Sigmoid colon (tissue), 7 donors: ENCODE data around the gene GPANK1. TPM values are rescaled to one million over a fixed set of nuclear protein-coding genes. Genes with fewer than 3 reads are reported as not detected.

Source experiments
- DNase-seq: peaks from one replicate; pipeline ENCODE4 v3.0.0-alpha.2; 2019
- H3K27ac ChIP-seq, 4 donors: fragments of 200-600 bp; sonication (generic); one replicate each; pipeline ENCODE4 v1.5.1; 2016 to 2019; ENCODE audit warnings: mild to moderate bottlenecking in 1 of 4
- H3K27me3 ChIP-seq, 3 donors: fragments of 200-600 bp; sonication (generic); one replicate each; pipeline ENCODE4 v1.5.1; 2019; ENCODE audit warnings: mild to moderate bottlenecking in 1 of 3
- H3K36me3 ChIP-seq, 4 donors: fragments of 200-600 bp; sonication (generic); one replicate each; pipeline ENCODE4 v1.5.1; 2016 to 2019
- H3K4me1 ChIP-seq, 4 donors: fragments of 200-600 bp; sonication (generic); one replicate each; pipeline ENCODE4 v1.5.1; 2017 to 2019
- H3K4me3 ChIP-seq, 4 donors: fragments of 200-600 bp; sonication (generic); one replicate each; pipeline ENCODE4 v1.5.1; 2017 to 2019; ENCODE audit warnings: mild to moderate bottlenecking in 2 of 4, moderate library complexity in 1 of 4
- H3K9me3 ChIP-seq, 4 donors: fragments of 200-600 bp in 3 of 4; sonication (generic) in 3 of 4; one replicate each; pipeline versions ENCODE4 v1.5.1 to v1.6.1; 2013 to 2019
- CTCF ChIP-seq, 4 experiments: fragments of 450-650 bp in 3 of 4; fragments of 200-600 bp in 1 of 4; IDR thresholded peaks; one replicate each; pipeline ENCODE4 v1.5.1; 2016 to 2019; ENCODE audit warnings: antibody characterized with exemption in 4 of 4, mild to moderate bottlenecking in 3 of 4, moderate library complexity in 2 of 4
- EP300 ChIP-seq, 4 donors: sonication (generic); formaldehyde crosslinking; IDR thresholded peaks; one replicate each; pipeline ENCODE4 v1.6.1; 2017; ENCODE audit warnings: antibody characterized with exemption in 4 of 4
- POLR2A ChIP-seq, 2 donors: fragments of 450-650 bp; IDR thresholded peaks; one replicate each; pipeline ENCODE4 v1.6.1; 2016; ENCODE audit warnings: antibody characterized with exemption in 2 of 2, mild to moderate bottlenecking in 2 of 2, moderate library complexity in 2 of 2
- POLR2AphosphoS5 ChIP-seq, 4 donors: sonication (generic); formaldehyde crosslinking; IDR thresholded peaks; one replicate each; pipeline ENCODE4 v1.6.1; 2017; ENCODE audit warnings: antibody characterized with exemption in 4 of 4
- WGBS, 2 donors: extraction: QIAGEN DNeasy Blood & Tissue Kit; methylation state at CpG; one replicate each; pipeline ENCODE4 v1.1.7; 2013; 5-methylcytosine and 5-hydroxymethylcytosine counted together
- intact Hi-C: fragments of 100-400 bp; cut with DNase I; formaldehyde crosslinking; loops from one replicate; pipeline ENCODE4 v1.15.1; 2023
- polyA plus RNA-seq, 3 donors: library from polyadenylated mRNA; stranded (reverse); fragments of 200-250 nt; gene quantifications; one replicate each; pipeline ENCODE4 v1.2.3, GENCODE V29; 2013
- total RNA-seq, 4 donors: library from RNA; depleted of rRNA; stranded (reverse); fragments of >200 nt; gene quantifications; one replicate each; pipeline ENCODE4 v1.1.0, GENCODE V29; 2016
- donor health status: healthy with polysubstance abuse.
- donor health status: Bipolar disorder and iron deficiency.
- donor health status: healthy.

The GPANK1 gene
- total and polyA plus RNA-seq, 7 donors, result 15.3 to 29.6 (median 22.8) TPM

- Histone ChIP-seq H3K27me3 (no peaks in the 10 kb centered on the region), H3K4me3 (peak within 1 kb of the TSS; percentile 72 to 87 (median 82)), H3K36me3 (peaks cover 21 to 26% (median 25%) of the 10 kb centered on the region in 4 donors), H3K9me3 (no peaks in the 10 kb centered on the region), H3K4me1 (peaks cover 2 to 24% (median 20%) of the 10 kb centered on the region in 4 donors), H3K27ac (peak within 1 kb of the TSS; percentile 97 to 98 (median 98))
- WGBS, 2 donors, result 0 to 1% methylated on average over 67 of the region's 67 CpGs
- intact Hi-C loops, result loop anchor here (1.0 to 2.0 kb wide), 2 partner anchors 32 to 78 kb away; partner anchors contain the start of genes BAG6 and DDX39B
- TF ChIP-seq POLR2A (IDR thresholded peaks at IDR 0.05) (peak; percentile 81 to 88), EP300 (IDR thresholded peaks at IDR 0.05) (no peak), POLR2AphosphoS5 (IDR thresholded peaks at IDR 0.05) (peak in 3 of 4 donors; percentile 51 to 81 (median 65))
- DNase-seq, result peak; percentile 92
These were observed 44.0 kb downstream of the GPANK1 start, which contains the start of gene PRRC2A for GRCh38 chr6:31620586-31621319. Gene PRRC2A (plus strand): TSS chr6:31620715. CDS start chr6:31622790, 2,075 bp downstream.

GRCh38 chr6:31619805-31620585 lies 44.8 kb downstream of the GPANK1 start:
- DNase-seq, result peak; percentile 99
- H3K27ac ChIP-seq, result peak overlapping the region; percentile 97 to 98 (median 98)
- peaks cover 2 to 24% (median 20%) of the 10 kb centered on the region in 4 donors for H3K4me1 ChIP-seq
- peak overlapping the region; percentile 72 to 87 (median 82) for H3K4me3 ChIP-seq
- no peak for TF ChIP-seq CTCF (IDR thresholded peaks at IDR 0.05)
- peak; percentile 80 to 87 for TF ChIP-seq POLR2A (IDR thresholded peaks at IDR 0.05)
- TF ChIP-seq EP300 (IDR thresholded peaks at IDR 0.05), result peak in 1 of 4 donors; percentile 27
- peak; percentile 79 to 87 (median 86) for TF ChIP-seq POLR2AphosphoS5 (IDR thresholded peaks at IDR 0.05)
- no peaks in the 10 kb centered on the region for H3K9me3 ChIP-seq
- no peaks in the 10 kb centered on the region for H3K27me3 ChIP-seq
- 0 to 1% methylated on average over 50 of the region's 50 CpGs for WGBS, 2 donors
- intact Hi-C loops, result loop anchor here (1.0 to 2.0 kb wide), 2 partner anchors 33 to 78 kb away; partner anchors contain the start of genes BAG6 and DDX39B
- H3K36me3 ChIP-seq, result peaks cover 14 to 19% (median 17%) of the 10 kb centered on the region in 4 donors

- no peak overlapping the region for H3K4me3 ChIP-seq
- intact Hi-C loops, result no loop called here
These were observed 47.8 kb downstream of the GPANK1 start for GRCh38 chr6:31617010-31617409.

GRCh38 chr6:31615748-31616147 lies 49.0 kb downstream of the GPANK1 start:
- peak overlapping the region in 3 of 4 donors; percentile 2 to 29 (median 9) for H3K4me3 ChIP-seq
- peaks cover 2 to 6% (median 4%) of the 10 kb centered on the region in 4 donors for H3K4me1 ChIP-seq
- TF ChIP-seq POLR2A (IDR thresholded peaks at IDR 0.05) (no peak), EP300 (IDR thresholded peaks at IDR 0.05) (no peak), POLR2AphosphoS5 (IDR thresholded peaks at IDR 0.05) (no peak), CTCF (IDR thresholded peaks at IDR 0.05) (no peak)
- peak overlapping the region in 3 of 4 donors; percentile 14 to 36 (median 22) for H3K27ac ChIP-seq
- H3K36me3 ChIP-seq, result no peaks in the 10 kb centered on the region
- WGBS, 2 donors, result 40 to 82% methylated on average over 7 of the region's 7 CpGs
- H3K9me3 ChIP-seq, result no peaks in the 10 kb centered on the region
- intact Hi-C loops, result no loop called here
- H3K27me3 ChIP-seq, result no peaks in the 10 kb centered on the region
- no peak for DNase-seq

More at GRCh38 chr6:31617010-31617409, 47.8 kb downstream of the GPANK1 start:
- no peaks in the 10 kb centered on the region for H3K9me3 ChIP-seq
- TF ChIP-seq POLR2A (IDR thresholded peaks at IDR 0.05) (no peak), CTCF (IDR thresholded peaks at IDR 0.05) (no peak), EP300 (IDR thresholded peaks at IDR 0.05) (no peak), POLR2AphosphoS5 (IDR thresholded peaks at IDR 0.05) (no peak)
- no peak for DNase-seq
- H3K4me1 ChIP-seq, result peaks cover 2 to 15% (median 9%) of the 10 kb centered on the region in 4 donors
- 97% methylated on average over 2 of the region's 2 CpGs for WGBS, 2 donors
- H3K27ac ChIP-seq, result no peak overlapping the region
- H3K27me3 ChIP-seq, result no peaks in the 10 kb centered on the region
- H3K36me3 ChIP-seq, result no peaks in the 10 kb centered on the region
